ENCODE results near the gene TPO.

The TPO gene

DNA sequence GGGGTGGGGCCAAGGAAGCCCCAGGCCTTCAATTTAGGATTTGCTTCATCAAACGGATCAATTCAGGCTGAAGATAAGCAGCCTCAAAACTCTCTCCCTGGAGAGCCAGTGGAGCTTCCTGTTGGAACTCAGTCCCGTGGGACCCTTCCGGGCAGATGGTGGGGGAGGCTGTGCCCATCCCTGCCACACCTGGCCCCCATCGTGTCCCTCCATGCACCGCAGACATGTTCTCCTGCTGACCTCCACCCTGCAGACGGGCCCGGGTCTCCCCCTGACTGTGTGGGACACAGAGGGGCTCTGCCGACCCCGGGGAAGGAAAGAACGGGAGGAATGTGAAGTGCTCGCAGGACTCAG lies 144.2 kb downstream of the TPO start:
- no peaks in the 10 kb centered on the region for H3K36me3 ChIP-seq (replicated peaks; ENCODE audit: insufficient read depth, low read length)
- H3K4me3 ChIP-seq (ENCODE audit: low read length), result no peak overlapping the region
- no peak overlapping the region for H3K9ac ChIP-seq (ENCODE audit: low read length)
- H3K27me3 ChIP-seq (replicated peaks; ENCODE audit: insufficient read depth, low read length), result no peaks in the 10 kb centered on the region
- H4K20me1 ChIP-seq (ENCODE audit: insufficient read depth, low read length), result no peaks in the 10 kb centered on the region
- no peaks in the 10 kb centered on the region for H3K9me3 ChIP-seq (replicated peaks; ENCODE audit: insufficient read depth, low read length)
- H3K27ac ChIP-seq (ENCODE audit: low read length), result no peak overlapping the region
- TF ChIP-seq EZH2 (optimal IDR thresholded peaks at IDR 0.05; ENCODE audit: low read depth, low read length), result no peak
- TF ChIP-seq, protein P1, sequence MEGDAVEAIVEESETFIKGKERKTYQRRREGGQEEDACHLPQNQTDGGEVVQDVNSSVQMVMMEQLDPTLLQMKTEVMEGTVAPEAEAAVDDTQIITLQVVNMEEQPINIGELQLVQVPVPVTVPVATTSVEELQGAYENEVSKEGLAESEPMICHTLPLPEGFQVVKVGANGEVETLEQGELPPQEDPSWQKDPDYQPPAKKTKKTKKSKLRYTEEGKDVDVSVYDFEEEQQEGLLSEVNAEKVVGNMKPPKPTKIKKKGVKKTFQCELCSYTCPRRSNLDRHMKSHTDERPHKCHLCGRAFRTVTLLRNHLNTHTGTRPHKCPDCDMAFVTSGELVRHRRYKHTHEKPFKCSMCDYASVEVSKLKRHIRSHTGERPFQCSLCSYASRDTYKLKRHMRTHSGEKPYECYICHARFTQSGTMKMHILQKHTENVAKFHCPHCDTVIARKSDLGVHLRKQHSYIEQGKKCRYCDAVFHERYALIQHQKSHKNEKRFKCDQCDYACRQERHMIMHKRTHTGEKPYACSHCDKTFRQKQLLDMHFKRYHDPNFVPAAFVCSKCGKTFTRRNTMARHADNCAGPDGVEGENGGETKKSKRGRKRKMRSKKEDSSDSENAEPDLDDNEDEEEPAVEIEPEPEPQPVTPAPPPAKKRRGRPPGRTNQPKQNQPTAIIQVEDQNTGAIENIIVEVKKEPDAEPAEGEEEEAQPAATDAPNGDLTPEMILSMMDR (IDR thresholded peaks at IDR 0.05; ENCODE audit: low read length), result no peak
- TF ChIP-seq EZH2phosphoT487 (IDR thresholded peaks at IDR 0.05; ENCODE audit: low read length), result no peak
- no peaks in the 10 kb centered on the region for H3K9me2 ChIP-seq (replicated peaks; ENCODE audit: insufficient read depth, low read length)
- H3K4me1 ChIP-seq (ENCODE audit: low read length), result no peaks in the 10 kb centered on the region
- no peaks in the 10 kb centered on the region for H3F3A ChIP-seq (ENCODE audit: insufficient read depth, low read length)
- H2AFZ ChIP-seq (ENCODE audit: low read length), result no peak overlapping the region
- H3K4me2 ChIP-seq (ENCODE audit: low read depth, low read length), result no peak overlapping the region
- DNase-seq, result no peak
- no peaks in the 10 kb centered on the region for H3K79me2 ChIP-seq (ENCODE audit: low read length)

DNA sequence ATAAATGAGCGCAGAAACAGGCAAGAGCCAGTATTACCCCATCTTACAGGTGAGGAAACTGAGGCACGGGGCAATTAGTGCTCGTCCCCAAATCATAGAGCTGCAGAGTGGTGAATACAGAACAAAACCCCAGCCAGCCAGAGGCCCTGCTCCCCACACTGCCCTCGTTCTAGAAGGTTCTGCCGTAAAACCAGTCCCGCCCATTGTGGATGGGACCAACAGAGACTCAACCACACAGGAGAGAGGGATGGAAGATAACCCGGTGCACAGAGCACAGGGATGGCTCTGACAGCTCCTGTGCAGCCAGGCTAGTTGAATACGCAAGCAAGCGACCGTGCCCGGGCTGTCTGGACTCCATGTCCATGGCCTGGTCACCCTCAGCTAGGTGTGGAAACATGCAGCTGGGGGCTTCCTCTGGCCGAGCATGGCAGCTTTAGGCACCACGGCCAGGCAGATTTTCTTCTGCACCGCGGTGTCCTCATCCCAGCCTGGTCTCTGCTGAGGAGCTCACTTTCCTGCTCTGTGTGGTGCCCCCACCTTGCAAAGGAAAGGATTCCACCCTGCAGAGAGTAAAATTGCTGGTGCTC lies 146.4 kb downstream of the TPO start:
- no peak overlapping the region for H3K4me3 ChIP-seq (ENCODE audit: low read length)
- no peaks in the 10 kb centered on the region for H3K79me2 ChIP-seq (ENCODE audit: low read length)
- no peaks in the 10 kb centered on the region for H3K4me1 ChIP-seq (ENCODE audit: low read length)
- TF ChIP-seq EZH2 (optimal IDR thresholded peaks at IDR 0.05; ENCODE audit: low read depth, low read length) (no peak), EZH2phosphoT487 (IDR thresholded peaks at IDR 0.05; ENCODE audit: low read length) (no peak)
- TF ChIP-seq, protein P1 (IDR thresholded peaks at IDR 0.05; ENCODE audit: low read length), result no peak
- DNase-seq, result no peak
- no peaks in the 10 kb centered on the region for H4K20me1 ChIP-seq (ENCODE audit: insufficient read depth, low read length)
- H3F3A ChIP-seq (ENCODE audit: insufficient read depth, low read length), result no peaks in the 10 kb centered on the region
- no peaks in the 10 kb centered on the region for H3K36me3 ChIP-seq (replicated peaks; ENCODE audit: insufficient read depth, low read length)
- H3K9me3 ChIP-seq (replicated peaks; ENCODE audit: insufficient read depth, low read length), result no peaks in the 10 kb centered on the region
- H3K27me3 ChIP-seq (replicated peaks; ENCODE audit: insufficient read depth, low read length), result no peaks in the 10 kb centered on the region
- no peaks in the 10 kb centered on the region for H3K9me2 ChIP-seq (replicated peaks; ENCODE audit: insufficient read depth, low read length)
- no peak overlapping the region for H3K9ac ChIP-seq (ENCODE audit: low read length)
- H3K27ac ChIP-seq (ENCODE audit: low read length), result no peak overlapping the region
- H3K4me2 ChIP-seq (ENCODE audit: low read depth, low read length), result no peak overlapping the region
- no peak overlapping the region for H2AFZ ChIP-seq (ENCODE audit: low read length)

DNA sequence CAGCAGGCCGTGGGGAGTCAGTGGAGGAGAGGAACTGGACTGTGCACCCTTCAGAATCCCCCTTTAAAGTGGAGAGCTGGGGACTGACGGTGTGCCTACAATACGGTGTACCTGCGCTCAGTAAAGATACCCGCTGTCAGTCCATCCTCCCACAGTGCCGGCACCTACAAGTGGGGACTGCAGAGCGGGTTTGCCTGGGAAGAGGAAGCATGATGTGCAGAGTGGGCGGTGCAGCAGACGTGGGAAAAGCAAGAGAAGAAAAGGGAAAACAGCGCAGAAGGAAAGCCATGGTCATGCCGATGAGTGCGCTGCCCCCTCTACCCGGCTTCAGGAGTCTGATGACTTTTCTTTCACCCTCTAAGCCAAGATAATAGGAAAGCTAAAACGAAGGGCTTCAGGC lies 148.0 kb downstream of the TPO start:
- no peak for DNase-seq
- no peak overlapping the region for H3K9ac ChIP-seq (ENCODE audit: low read length)

DNA sequence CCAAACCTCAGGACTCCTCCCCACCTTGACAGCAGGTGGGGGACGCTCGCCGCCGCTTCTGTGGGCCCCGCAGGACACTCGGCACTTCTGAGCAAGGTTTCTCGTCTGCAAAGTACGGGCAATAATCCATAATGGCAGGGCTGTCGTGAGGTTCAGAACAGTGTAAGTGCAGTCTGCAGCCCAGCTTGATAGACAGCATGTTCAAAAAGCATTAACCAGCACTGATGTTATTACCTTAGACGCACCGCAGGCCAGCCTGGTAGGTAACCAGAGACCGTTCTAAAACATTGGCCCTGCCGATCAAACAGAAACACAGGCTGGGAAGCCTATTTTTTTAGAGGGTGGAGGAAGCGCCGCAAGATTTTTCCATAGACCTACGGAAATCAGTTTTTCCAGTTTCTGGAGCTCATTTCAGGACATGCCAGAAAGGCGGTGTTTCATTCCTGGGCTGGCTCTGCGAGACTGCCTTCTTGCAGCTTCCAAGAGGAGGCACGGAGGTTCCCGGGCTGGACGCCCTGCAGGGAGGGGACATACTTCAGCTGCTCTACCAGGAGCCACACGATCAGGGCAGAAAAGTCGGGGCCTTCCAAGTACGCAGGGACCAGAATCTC lies 148.7 kb downstream of the TPO start:
- H3K27me3 ChIP-seq (replicated peaks; ENCODE audit: insufficient read depth, low read length), result no peaks in the 10 kb centered on the region
- H4K20me1 ChIP-seq (ENCODE audit: insufficient read depth, low read length), result no peaks in the 10 kb centered on the region
- H3K4me3 ChIP-seq (ENCODE audit: low read length), result no peak overlapping the region
- H3K27ac ChIP-seq (ENCODE audit: low read length), result no peak overlapping the region
- no peak overlapping the region for H3K9ac ChIP-seq (ENCODE audit: low read length)
- no peaks in the 10 kb centered on the region for H3K4me1 ChIP-seq (ENCODE audit: low read length)
- no peaks in the 10 kb centered on the region for H3F3A ChIP-seq (ENCODE audit: insufficient read depth, low read length)
- no peak overlapping the region for H2AFZ ChIP-seq (ENCODE audit: low read length)
- H3K4me2 ChIP-seq (ENCODE audit: low read depth, low read length), result no peak overlapping the region
- TF ChIP-seq, protein P1 (IDR thresholded peaks at IDR 0.05; ENCODE audit: low read length), result no peak
- TF ChIP-seq EZH2 (optimal IDR thresholded peaks at IDR 0.05; ENCODE audit: low read depth, low read length) (no peak), EZH2phosphoT487 (IDR thresholded peaks at IDR 0.05; ENCODE audit: low read length) (no peak)
- no peaks in the 10 kb centered on the region for H3K36me3 ChIP-seq (replicated peaks; ENCODE audit: insufficient read depth, low read length)
- no peaks in the 10 kb centered on the region for H3K79me2 ChIP-seq (ENCODE audit: low read length)
- DNase-seq, result no peak
- no peaks in the 10 kb centered on the region for H3K9me2 ChIP-seq (replicated peaks; ENCODE audit: insufficient read depth, low read length)
- H3K9me3 ChIP-seq (replicated peaks; ENCODE audit: insufficient read depth, low read length), result no peaks in the 10 kb centered on the region

More for the DNA sequence above, 148.0 kb downstream of the TPO start:
- no peaks in the 10 kb centered on the region for H3K4me1 ChIP-seq (ENCODE audit: low read length)
- H2AFZ ChIP-seq (ENCODE audit: low read length), result no peak overlapping the region
- no peaks in the 10 kb centered on the region for H3K27me3 ChIP-seq (replicated peaks; ENCODE audit: insufficient read depth, low read length)
- no peaks in the 10 kb centered on the region for H3K79me2 ChIP-seq (ENCODE audit: low read length)
- no peaks in the 10 kb centered on the region for H3F3A ChIP-seq (ENCODE audit: insufficient read depth, low read length)
- H3K27ac ChIP-seq (ENCODE audit: low read length), result no peak overlapping the region
- no peaks in the 10 kb centered on the region for H3K9me3 ChIP-seq (replicated peaks; ENCODE audit: insufficient read depth, low read length)
- H4K20me1 ChIP-seq (ENCODE audit: insufficient read depth, low read length), result no peaks in the 10 kb centered on the region
- no peak overlapping the region for H3K4me2 ChIP-seq (ENCODE audit: low read depth, low read length)
- TF ChIP-seq EZH2phosphoT487 (IDR thresholded peaks at IDR 0.05; ENCODE audit: low read length) (no peak), EZH2 (optimal IDR thresholded peaks at IDR 0.05; ENCODE audit: low read depth, low read length) (no peak)
- H3K9me2 ChIP-seq (replicated peaks; ENCODE audit: insufficient read depth, low read length), result no peaks in the 10 kb centered on the region
- no peaks in the 10 kb centered on the region for H3K36me3 ChIP-seq (replicated peaks; ENCODE audit: insufficient read depth, low read length)
- no peak overlapping the region for H3K4me3 ChIP-seq (ENCODE audit: low read length)

Data from MM.1S (cell line).